Measurements from ENCODE around the gene PELI1.
A peak's percentile ranks its signal among the peaks of the same experiment; 100 is the strongest.

PELI1 gene

GRCh38 chr2:64162516-64162915 is 18.3 kb upstream of the PELI1 start:
- FAIRE-seq (no peak), DNase-seq (ENCODE audit: insufficient read length, low spot score) (no peak)

GRCh38 chr2:64157792-64158191 is 13.6 kb upstream of the PELI1 start:
- DNase-seq (ENCODE audit: insufficient read length, low spot score) (no peak), FAIRE-seq (no peak)

GRCh38 chr2:64153811-64154210 is 9.6 kb upstream of the PELI1 start:
- FAIRE-seq, result no peak

GRCh38 chr2:64151476-64151875 is 7.3 kb upstream of the PELI1 start:
- DNase-seq (ENCODE audit: insufficient read length, low spot score) (no peak), FAIRE-seq (no peak)

More at GRCh38 chr2:64153811-64154210, 9.6 kb upstream of the PELI1 start:
- DNase-seq (ENCODE audit: insufficient read length, low spot score), result no peak

DNA sequence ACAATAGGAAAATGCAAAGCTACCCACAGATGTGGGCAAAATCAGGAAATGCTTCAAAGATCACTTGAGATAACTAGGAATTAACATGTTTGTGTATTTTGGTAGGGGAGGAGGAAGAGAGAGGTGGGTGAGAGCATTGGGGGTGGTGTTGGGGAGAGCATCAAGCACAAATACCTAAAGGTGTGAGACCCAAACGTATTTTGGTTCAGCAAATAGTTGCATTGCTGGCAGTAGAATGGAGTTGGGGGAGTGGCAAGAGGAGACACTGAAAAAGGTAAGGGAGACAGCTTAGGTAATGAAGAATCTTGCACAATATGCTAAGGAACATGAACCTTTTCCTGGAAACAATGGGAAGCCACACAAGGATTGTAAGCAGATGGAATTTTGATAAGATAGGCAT is 1.5 kb upstream of the PELI1 start:
- DNase-seq (ENCODE audit: insufficient read length, low spot score), result no peak
- FAIRE-seq, result no peak

- no peak for DNase-seq (ENCODE audit: insufficient read length, low spot score)
- no peak for FAIRE-seq
These were observed 899 bp upstream of the PELI1 start for GRCh38 chr2:64145119-64145518.

- peak; percentile 86 for FAIRE-seq
- DNase-seq (ENCODE audit: insufficient read length, low spot score), result no peak
These were observed 807 bp downstream of the PELI1 start for GRCh38 chr2:64143169-64144056.

GRCh38 chr2:64142741-64143168 is 1.5 kb downstream of the PELI1 start:
- DNase-seq (ENCODE audit: insufficient read length, low spot score) (no peak), FAIRE-seq (no peak)

GRCh38 chr2:64141674-64142405 is 2.4 kb downstream of the PELI1 start:
- peak; percentile 87 for FAIRE-seq
- DNase-seq (ENCODE audit: insufficient read length, low spot score), result no peak

DNA sequence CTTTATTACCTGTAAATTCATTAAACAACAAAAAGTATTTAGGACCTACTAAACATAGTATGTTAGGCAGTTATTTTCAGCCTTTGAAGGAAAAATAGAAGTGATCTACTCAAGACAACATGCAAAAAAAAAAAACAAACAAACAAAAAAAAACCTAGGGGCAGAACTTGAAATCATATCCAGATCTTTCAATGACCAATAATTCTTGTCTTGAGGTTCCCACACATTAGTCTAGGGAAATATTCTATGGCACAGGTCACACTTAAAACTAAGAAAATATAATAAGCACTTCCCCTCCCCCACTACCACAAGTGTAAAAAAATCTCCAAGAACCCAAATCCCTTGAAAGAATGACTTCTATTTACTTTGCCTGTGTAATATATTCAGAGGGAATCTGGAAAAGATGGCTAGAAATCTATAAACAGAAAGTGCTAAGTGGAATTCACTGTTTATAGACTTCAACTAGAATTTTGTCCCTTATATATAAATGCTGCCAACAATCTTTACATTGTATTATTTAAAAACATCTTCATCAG is 3.5 kb downstream of the PELI1 start:
- DNase-seq (ENCODE audit: insufficient read length, low spot score) (no peak), FAIRE-seq (peak; percentile 55)

DNA sequence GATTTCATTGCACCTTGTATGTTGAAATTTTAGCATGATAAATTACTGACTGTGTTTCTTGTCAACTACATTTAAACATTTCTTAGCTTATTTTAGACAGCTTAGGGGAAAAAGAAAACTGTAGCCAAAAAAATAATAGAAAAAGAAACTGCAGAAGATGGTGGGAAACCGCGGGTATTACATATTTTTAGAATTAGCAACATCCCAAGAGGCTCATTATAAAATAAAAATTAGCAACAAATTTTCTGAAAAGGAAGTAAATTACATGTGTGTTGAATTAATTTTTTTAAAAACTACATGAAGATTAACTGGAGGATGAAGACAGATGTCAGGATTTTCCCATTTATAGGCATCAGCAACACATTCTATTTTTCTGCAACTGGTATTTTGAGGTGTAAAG is 4.3 kb downstream of the PELI1 start:
- DNase-seq (ENCODE audit: insufficient read length, low spot score), result no peak
- peak; percentile 66 for FAIRE-seq

GRCh38 chr2:64137996-64138395 is 6.2 kb downstream of the PELI1 start:
- FAIRE-seq, result no peak
- DNase-seq (ENCODE audit: insufficient read length, low spot score), result no peak

GRCh38 chr2:64137567-64137966 is 6.7 kb downstream of the PELI1 start:
- FAIRE-seq (no peak), DNase-seq (ENCODE audit: insufficient read length, low spot score) (no peak)

DNA sequence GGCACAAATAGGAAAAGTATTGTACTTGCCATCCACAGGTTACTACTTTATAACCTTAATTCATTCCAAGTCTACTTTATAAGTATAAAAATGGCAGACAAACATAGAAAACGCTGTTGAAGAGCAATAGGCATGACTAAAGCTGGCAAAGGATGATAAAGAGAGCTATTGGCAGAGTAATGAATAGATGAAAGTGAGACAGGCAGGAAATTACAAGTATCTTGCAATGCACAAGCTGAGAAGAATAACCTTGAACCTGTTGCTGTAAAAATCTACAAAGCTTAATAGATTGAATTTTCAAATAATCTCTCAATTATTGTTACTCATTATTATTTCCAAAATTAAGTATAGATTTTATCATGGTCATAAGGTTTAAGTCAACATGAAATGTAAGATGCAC is 8.8 kb downstream of the PELI1 start:
- DNase-seq (ENCODE audit: insufficient read length, low spot score) (no peak), FAIRE-seq (no peak)

DNA sequence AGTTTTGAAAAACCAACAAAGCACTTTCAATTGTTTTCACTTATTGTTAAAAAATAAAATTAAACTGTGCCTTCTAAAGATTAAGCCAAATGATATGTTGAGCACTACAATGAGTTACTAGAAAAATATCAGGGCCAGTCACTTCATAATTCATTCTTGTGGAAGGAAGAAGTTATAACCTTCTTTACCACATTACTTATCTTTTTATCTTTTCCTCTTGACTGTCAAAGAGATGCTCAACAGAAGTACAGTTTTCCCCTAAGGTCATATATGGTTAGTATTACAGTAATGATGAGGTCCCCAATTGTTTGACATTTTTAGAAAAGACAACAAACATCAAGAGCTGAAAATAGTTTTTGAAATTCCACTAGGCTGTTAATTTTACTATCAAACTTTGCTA is 9.4 kb downstream of the PELI1 start:
- FAIRE-seq (peak; percentile 82), DNase-seq (ENCODE audit: insufficient read length, low spot score) (no peak)

GRCh38 chr2:64133828-64134227 is 10.4 kb downstream of the PELI1 start:
- no peak for DNase-seq (ENCODE audit: insufficient read length, low spot score)
- no peak for FAIRE-seq

- DNase-seq (ENCODE audit: insufficient read length, low spot score) (no peak), FAIRE-seq (no peak)
These were observed 10.9 kb downstream of the PELI1 start for GRCh38 chr2:64133354-64133753.

GRCh38 chr2:64130333-64130732 is 13.9 kb downstream of the PELI1 start:
- FAIRE-seq (peak; percentile 78), DNase-seq (ENCODE audit: insufficient read length, low spot score) (no peak)

DNA sequence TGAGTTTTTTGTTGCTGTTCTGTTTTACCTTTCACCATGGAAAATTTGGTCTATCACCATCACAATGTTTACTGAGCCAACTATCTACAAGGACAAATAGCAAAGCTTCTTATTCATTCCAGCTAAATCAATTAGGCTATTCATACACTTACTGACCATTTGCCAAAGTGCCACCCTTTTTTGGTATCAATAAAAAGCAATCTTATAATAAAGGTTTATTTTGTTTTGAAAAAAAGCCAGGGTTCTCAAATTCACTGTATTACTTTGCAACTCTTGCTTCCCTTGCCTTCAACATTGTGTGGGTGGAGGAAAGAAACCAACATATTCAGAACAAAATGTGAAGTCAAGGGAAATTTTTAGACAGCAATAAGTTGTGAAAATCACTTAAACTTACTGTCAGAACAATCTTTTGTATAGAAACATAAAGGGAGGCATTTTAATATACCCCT is 15.3 kb downstream of the PELI1 start:
- DNase-seq (ENCODE audit: insufficient read length, low spot score), result no peak
- peak; percentile 83 for FAIRE-seq

GRCh38 chr2:64128406-64128805 is 15.8 kb downstream of the PELI1 start:
- FAIRE-seq, result peak; percentile 73
- no peak for DNase-seq (ENCODE audit: insufficient read length, low spot score)

GRCh38 chr2:64127119-64127518 is 17.1 kb downstream of the PELI1 start:
- DNase-seq (ENCODE audit: insufficient read length, low spot score) (no peak), FAIRE-seq (no peak)

DNA sequence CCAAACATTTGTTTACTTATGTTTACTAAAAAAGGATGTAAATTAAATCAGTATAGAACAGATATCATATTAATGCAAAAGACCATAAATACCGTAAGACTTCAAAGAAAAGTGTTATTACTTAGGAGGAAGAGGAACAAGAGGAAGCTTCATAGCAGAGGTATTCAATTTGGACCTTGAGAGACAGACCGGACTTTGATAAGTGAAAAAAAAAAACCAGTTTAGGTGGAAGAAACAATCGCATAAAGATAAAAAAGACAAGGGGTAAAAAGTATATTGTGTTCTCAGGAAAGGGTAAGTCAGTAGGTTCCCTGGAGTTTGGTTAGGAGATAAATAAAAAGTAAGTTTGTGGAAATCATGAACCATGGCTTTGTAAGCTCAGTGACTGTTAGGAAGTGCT is 17.6 kb downstream of the PELI1 start:
- no peak for DNase-seq (ENCODE audit: insufficient read length, low spot score)
- FAIRE-seq, result peak; percentile 79

All from GM19239 (cell line).